A549 (cell line): Measurements from ENCODE around the gene RNF225. TPM values are rescaled to one million over a fixed set of nuclear protein-coding genes. Genes with fewer than 3 reads are reported as not detected.

Source experiments
- ATAC-seq, 2 experiments: fragments of 200-7000 bp in 1 of 2; fragments of >200 bp in 1 of 2; cut with Nextera tagmentation in 1 of 2; cut with Tn5 transposase in 1 of 2; 3 replicates each; pipeline versions ENCODE4 v1.8.0 to v1.9.1; 2018 to 2020; ENCODE audit warnings: mild to moderate bottlenecking in 1 of 2, moderate library complexity in 1 of 2
- CTCF ChIA-PET: fragments of 300-600 bp; sonication (Branson Sonifier 250); formaldehyde crosslinking; extraction: SDS; loops from one replicate; lab custom pipeline; 2021; ENCODE audit warnings: antibody characterized with exemption, inconsistent platforms; lab: Yijun Ruan, JAX
- POLR2A ChIA-PET: fragments of 350-600 bp; formaldehyde crosslinking; extraction: SDS; loops from one replicate; lab custom pipeline; 2021; ENCODE audit warnings: antibody characterized with exemption, inconsistent platforms; lab: Yijun Ruan, JAX
- DNase-seq, 2 experiments: peaks; one replicate each; pipeline versions ENCODE4 v3.0.0 to v3.0.0-alpha.2; 2011 to 2016; ENCODE audit warnings: low read depth in 1 of 2, low spot score in 1 of 2
- FAIRE-seq: peaks from 2 replicates; lab custom pipeline; 2011; peaks lifted over from hg19 to GRCh38; lab: Jason Lieb, UNC
- H3K27ac ChIP-seq, 2 experiments: fragments of >200 bp; sonication (Bioruptor Twin); formaldehyde crosslinking; 3 replicates each; pipeline ENCODE4 v1.5.1; 2016 to 2017
- H3K4me1 ChIP-seq: fragments of >200 bp; sonication (Bioruptor Twin); formaldehyde crosslinking; 3 replicates; pipeline ENCODE4 v1.6.1; 2016
- H3K4me2 ChIP-seq: fragments of >200 bp; sonication (Bioruptor Twin); formaldehyde crosslinking; 3 replicates; pipeline ENCODE4 v1.6.1; 2016
- H3K4me3 ChIP-seq: fragments of >200 bp; sonication (Bioruptor Twin); formaldehyde crosslinking; 3 replicates; pipeline ENCODE4 v1.5.1; 2016
- H3K9me3 ChIP-seq: fragments of >200 bp; sonication (Bioruptor Twin); formaldehyde crosslinking; 3 replicates; pipeline ENCODE4 v1.6.1; 2016
- CTCF ChIP-seq: fragments of >200 bp; sonication (Bioruptor Twin); formaldehyde crosslinking; IDR thresholded peaks from 3 replicates; pipeline ENCODE4 v1.5.1; 2016
- HEYL ChIP-seq: fragments of 250-450 bp; sonication (Bioruptor Pico); IDR thresholded peaks from 2 replicates; pipeline ENCODE4 v1.8.0; 2021; ENCODE audit warnings: mild to moderate bottlenecking, moderate library complexity
- POLR2A ChIP-seq: IDR thresholded peaks from 2 replicates; pipeline ENCODE4 v1.6.1; 2012; ENCODE audit warnings: mild to moderate bottlenecking, low read length
- REST ChIP-seq: fragments of 200-600 bp; sonication (generic); IDR thresholded peaks from 2 replicates; pipeline ENCODE4 v1.6.1; 2016; ENCODE audit warnings: antibody characterized with exemption, mild to moderate bottlenecking, moderate library complexity
- WGBS: methylation state at CpG from one replicate; pipeline ENCODE4 v1.1.6; 2017; ENCODE audit errors: missing lambda C conversion rate; 5-methylcytosine and 5-hydroxymethylcytosine counted together
- polyA plus RNA-seq, 4 experiments: library from polyadenylated mRNA; depleted of rRNA in 3 of 4; stranded (reverse); fragments of >200 nt; fragmentation: RNase III in 1 of 4; extraction: RNeasy Plus Mini Kit Qiagen cat#74134 plus additional on column Dnase treatment in 1 of 4; gene quantifications; 2 replicates in 3 of 4; 3 replicates in 1 of 4; pipeline ENCODE4 v1.2.3, GENCODE V29; 2011 to 2017
- TF ChIP-seq, protein P1 (sequence below): IDR thresholded peaks from 2 replicates; pipeline ENCODE4 v1.6.1; 2012
- TF ChIP-seq, protein P2 (sequence below): IDR thresholded peaks from 2 replicates; pipeline ENCODE4 v1.6.1; 2012
- TF ChIP-seq, protein P3 (sequence below): fragments of 150-350 bp; IDR thresholded peaks from 2 replicates; pipeline ENCODE4 v1.6.1; 2014; ENCODE audit warnings: low read depth, mild to moderate bottlenecking, low read length

RNF225 gene
- polyA plus RNA-seq, 2 of the 4 experiments (the other 2 are of a cell fraction) = not detected

- FAIRE-seq (no peak), DNase-seq (peak in 1 of 2 experiments; percentile 60)
- peak overlapping the region; percentile 93 to 94; a peak in 5 of 6 replicates for H3K27ac ChIP-seq
- 82% methylated on average over 10 of the region's 10 CpGs for WGBS
- peak overlapping the region; percentile 89 for H3K4me2 ChIP-seq
- peaks cover 23% of the 10 kb centered on the region for H3K4me1 ChIP-seq
- TF ChIP-seq, protein P1, sequence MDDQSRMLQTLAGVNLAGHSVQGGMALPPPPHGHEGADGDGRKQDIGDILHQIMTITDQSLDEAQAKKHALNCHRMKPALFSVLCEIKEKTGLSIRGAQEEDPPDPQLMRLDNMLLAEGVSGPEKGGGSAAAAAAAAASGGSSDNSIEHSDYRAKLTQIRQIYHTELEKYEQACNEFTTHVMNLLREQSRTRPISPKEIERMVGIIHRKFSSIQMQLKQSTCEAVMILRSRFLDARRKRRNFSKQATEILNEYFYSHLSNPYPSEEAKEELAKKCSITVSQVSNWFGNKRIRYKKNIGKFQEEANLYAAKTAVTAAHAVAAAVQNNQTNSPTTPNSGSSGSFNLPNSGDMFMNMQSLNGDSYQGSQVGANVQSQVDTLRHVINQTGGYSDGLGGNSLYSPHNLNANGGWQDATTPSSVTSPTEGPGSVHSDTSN = peak; percentile 51; the same call in 1 of the 2 replicates
- TF ChIP-seq POLR2A (peak; percentile 36), CTCF (peak; percentile 35; the same call in 1 of the 3 replicates), REST (no peak), HEYL (CRISPR knock-in tag) (no peak)
- TF ChIP-seq, protein P2, sequence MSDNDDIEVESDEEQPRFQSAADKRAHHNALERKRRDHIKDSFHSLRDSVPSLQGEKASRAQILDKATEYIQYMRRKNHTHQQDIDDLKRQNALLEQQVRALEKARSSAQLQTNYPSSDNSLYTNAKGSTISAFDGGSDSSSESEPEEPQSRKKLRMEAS = 0 out of 2 replicates have a peak, but pooled peaks have one; percentile 21
- TF ChIP-seq, all 56 proteins: peak for 4
- Histone ChIP-seq H3K9me3 (no peaks in the 10 kb centered on the region), H3K4me3 (peak overlapping the region; percentile 96)
- POLR2A ChIA-PET = interaction anchor here (1.1 kb wide), 1 partner anchor 45 kb away, joined by 3 read pairs; the partner anchor contains the start of gene ZNF497
- CTCF ChIA-PET = interaction anchor here (0.6 to 2.0 kb wide), 9 partner anchors 8 to 223 kb away, joined by 3 to 6 read pairs (median 4); partner anchors contain the start of genes RPS5 and ZBTB45
- ATAC-seq = peak; percentile 29 to 44; a peak in 5 of 6 replicates
Measured at GRCh38 chr19:58406818-58407657, 11.6 kb downstream of the RNF225 start.

DNA sequence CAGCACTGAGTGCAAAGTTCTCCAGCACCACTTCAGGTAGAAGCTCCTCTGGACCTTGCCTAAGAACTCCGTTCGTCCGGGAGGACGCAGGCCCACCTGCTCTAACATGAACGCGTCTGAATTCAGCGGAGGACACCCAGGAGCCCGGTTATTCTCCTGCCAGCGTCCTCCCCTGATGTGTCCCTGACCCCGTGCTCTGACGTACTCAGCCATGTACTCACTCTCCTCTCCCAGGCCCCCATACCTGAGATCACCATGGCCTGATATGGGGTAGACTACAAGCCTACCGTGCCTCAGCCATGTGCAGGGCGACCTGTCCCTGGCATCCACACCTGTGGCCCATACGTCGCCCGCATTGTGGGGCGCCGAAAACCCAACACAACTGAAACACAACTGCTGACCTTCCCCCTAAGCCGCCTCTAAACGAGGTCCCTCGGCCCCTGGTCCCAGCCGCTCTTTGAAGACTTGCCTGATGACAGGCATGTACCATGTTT, 12.2 kb downstream of the RNF225 start:
- CTCF ChIA-PET = interaction anchor here (0.6 to 2.0 kb wide), 6 partner anchors 9 to 167 kb away, joined by 3 to 6 read pairs (median 4); partner anchors contain the start of gene RPS5
- peak; percentile 9 to 16; a peak in 4 of 6 replicates for ATAC-seq
- POLR2A ChIA-PET = interaction anchor here (1.0 to 1.4 kb wide), 7 partner anchors 11 to 136 kb away, joined by 3 to 17 read pairs (median 7); partner anchors contain the start of genes RPS5, TRIM28, ZBTB45 and ZNF324
- peak; percentile 36; the same call in 1 of the 2 replicates for TF ChIP-seq POLR2A
- TF ChIP-seq, protein P3, sequence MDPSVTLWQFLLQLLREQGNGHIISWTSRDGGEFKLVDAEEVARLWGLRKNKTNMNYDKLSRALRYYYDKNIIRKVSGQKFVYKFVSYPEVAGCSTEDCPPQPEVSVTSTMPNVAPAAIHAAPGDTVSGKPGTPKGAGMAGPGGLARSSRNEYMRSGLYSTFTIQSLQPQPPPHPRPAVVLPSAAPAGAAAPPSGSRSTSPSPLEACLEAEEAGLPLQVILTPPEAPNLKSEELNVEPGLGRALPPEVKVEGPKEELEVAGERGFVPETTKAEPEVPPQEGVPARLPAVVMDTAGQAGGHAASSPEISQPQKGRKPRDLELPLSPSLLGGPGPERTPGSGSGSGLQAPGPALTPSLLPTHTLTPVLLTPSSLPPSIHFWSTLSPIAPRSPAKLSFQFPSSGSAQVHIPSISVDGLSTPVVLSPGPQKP = no peak
- TF ChIP-seq, all 56 proteins: peak for 1
- Histone ChIP-seq H3K4me1 (peaks cover 22% of the 10 kb centered on the region), H3K4me3 (peak overlapping the region; percentile 96), H3K4me2 (peak overlapping the region; percentile 89), H3K9me3 (no peaks in the 10 kb centered on the region), H3K27ac (peak overlapping the region; percentile 93 to 94)
- 42% methylated on average over 22 of the region's 22 CpGs for WGBS
- no peak for DNase-seq
- no peak for FAIRE-seq
